HG03342 (cell line): ENCODE measurements around the gene TWIST2.

Source experiments
- ATAC-seq: cut with Tn5 transposase; IDR thresholded peaks from one replicate; pipeline ENCODE4 v1.9.1; 2021; ENCODE audit warnings: mild to moderate bottlenecking, moderate library complexity; ENCODE audit not compliant: unreplicated experiment

The TWIST2 gene

GRCh38 chr2:238916176-238916874 is 68.4 kb downstream of the TWIST2 start:
- no peak for ATAC-seq

GRCh38 chr2:238916875-238917590 is 69.1 kb downstream of the TWIST2 start:
- no peak for ATAC-seq

GRCh38 chr2:238919307-238919706 is 71.4 kb downstream of the TWIST2 start:
- ATAC-seq = no peak

GRCh38 chr2:238920053-238920452 is 72.2 kb downstream of the TWIST2 start:
- no peak for ATAC-seq

GRCh38 chr2:238920601-238921001 is 72.7 kb downstream of the TWIST2 start:
- no peak for ATAC-seq

- no peak for ATAC-seq
Measured at GRCh38 chr2:238921259-238921658, 73.4 kb downstream of the TWIST2 start.

GRCh38 chr2:238921681-238922319 is 73.9 kb downstream of the TWIST2 start:
- no peak for ATAC-seq

- no peak for ATAC-seq
Measured at GRCh38 chr2:238922435-238922834, 74.5 kb downstream of the TWIST2 start.

- no peak for ATAC-seq
Measured at GRCh38 chr2:238924032-238924431, 76.1 kb downstream of the TWIST2 start.

- no peak for ATAC-seq
Measured at GRCh38 chr2:238924796-238925195, 76.9 kb downstream of the TWIST2 start.

GRCh38 chr2:238925281-238925680 is 77.4 kb downstream of the TWIST2 start:
- no peak for ATAC-seq

GRCh38 chr2:238925816-238926521 is 78.1 kb downstream of the TWIST2 start:
- no peak for ATAC-seq

- no peak for ATAC-seq
Measured at GRCh38 chr2:238926761-238927611, 79.1 kb downstream of the TWIST2 start.

GRCh38 chr2:238927746-238928519 is 80.0 kb downstream of the TWIST2 start:
- ATAC-seq = no peak

GRCh38 chr2:238928520-238929241 is 80.8 kb downstream of the TWIST2 start:
- no peak for ATAC-seq

- ATAC-seq = no peak
Measured at GRCh38 chr2:238929242-238930081, 81.6 kb downstream of the TWIST2 start.

GRCh38 chr2:238930216-238930615 is 82.3 kb downstream of the TWIST2 start:
- no peak for ATAC-seq
